GM23248 (cell line): ENCODE data around the gene SELENOO. TPM values are rescaled to one million over a fixed set of nuclear protein-coding genes. Genes with fewer than 3 reads are reported as not detected.

Source experiments
- DNase-seq: peaks from one replicate; pipeline ENCODE4 v3.0.0-alpha.2; 2015
- H2AFZ ChIP-seq: fragments of 200-600 bp; sonication (generic); 2 replicates; pipeline ENCODE4 v1.6.1; 2016; ENCODE audit warnings: antibody characterized with exemption
- H3F3A ChIP-seq: fragments of 200-600 bp; sonication (generic); 2 replicates; pipeline ENCODE4 v1.6.1; 2016; ENCODE audit warnings: mild to moderate bottlenecking, antibody characterized with exemption, mixed run types; ENCODE audit not compliant: insufficient read depth
- H3K27ac ChIP-seq: fragments of 200-600 bp; sonication (generic); 2 replicates; pipeline ENCODE4 v1.5.1; 2016; ENCODE audit warnings: mild to moderate bottlenecking
- H3K27me3 ChIP-seq: fragments of 200-600 bp; sonication (generic); replicated peaks from 2 replicates; pipeline ENCODE4 v1.6.1; 2016; ENCODE audit warnings: mild to moderate bottlenecking; ENCODE audit not compliant: insufficient read depth
- H3K36me3 ChIP-seq: fragments of 200-600 bp; sonication (generic); 2 replicates; pipeline ENCODE4 v1.6.1; 2016; ENCODE audit warnings: low read depth, mild to moderate bottlenecking
- H3K4me1 ChIP-seq: fragments of 200-600 bp; sonication (generic); 2 replicates; pipeline ENCODE4 v1.6.1; 2016; ENCODE audit warnings: mild to moderate bottlenecking; ENCODE audit not compliant: insufficient read depth
- H3K4me2 ChIP-seq: fragments of 200-600 bp; sonication (generic); one replicate; pipeline ENCODE4 v1.6.1; 2016; ENCODE audit warnings: mild to moderate bottlenecking; ENCODE audit not compliant: unreplicated experiment
- H3K4me3 ChIP-seq: fragments of 200-600 bp; sonication (generic); 2 replicates; pipeline ENCODE4 v1.5.1; 2016; ENCODE audit warnings: mild to moderate bottlenecking
- H3K79me2 ChIP-seq: fragments of 200-600 bp; sonication (generic); 2 replicates; pipeline ENCODE4 v1.6.1; 2016; ENCODE audit warnings: mild to moderate bottlenecking; ENCODE audit not compliant: insufficient read depth
- H3K9ac ChIP-seq: fragments of 200-600 bp; sonication (generic); 2 replicates; pipeline ENCODE4 v1.6.1; 2016; ENCODE audit warnings: mild to moderate bottlenecking
- H3K9me2 ChIP-seq: fragments of 200-600 bp; sonication (generic); 2 replicates; pipeline ENCODE4 v1.6.1; 2016; ENCODE audit warnings: mixed run types, mild to moderate bottlenecking, moderate library complexity; ENCODE audit not compliant: insufficient read depth
- H3K9me3 ChIP-seq: fragments of 200-600 bp; sonication (generic); one replicate; pipeline ENCODE4 v1.6.1; 2017; ENCODE audit warnings: low read depth
- H4K20me1 ChIP-seq: fragments of 200-600 bp; sonication (generic); 2 replicates; pipeline ENCODE4 v1.6.0; 2016; ENCODE audit not compliant: insufficient read depth
- EZH2 ChIP-seq: fragments of 200-600 bp; sonication (generic); IDR thresholded peaks from 2 replicates; pipeline ENCODE4 v1.6.1; 2018; ENCODE audit warnings: antibody characterized with exemption, mild to moderate bottlenecking; ENCODE audit not compliant: insufficient read depth, poor library complexity, severe bottlenecking
- EZH2phosphoT487 ChIP-seq: fragments of 200-600 bp; sonication (generic); IDR thresholded peaks from 2 replicates; pipeline ENCODE4 v1.6.1; 2018; ENCODE audit warnings: antibody characterized with exemption, moderate library complexity, mild to moderate bottlenecking, low read depth; ENCODE audit not compliant: insufficient read depth
- WGBS, 2 experiments: methylation state at CpG; one replicate each; pipeline ENCODE4 v1.1.6; 2015 to 2017; ENCODE audit warnings: low lambda C conversion rate in 2 of 2, low coverage in 1 of 2; ENCODE audit errors: missing lambda C conversion rate in 2 of 2; 5-methylcytosine and 5-hydroxymethylcytosine counted together
- in situ Hi-C: fragments of 300-500 bp; cut with MboI; formaldehyde crosslinking; loops from 2 replicates; pipeline ENCODE4 v1.15.0; 2020
- polyA plus RNA-seq: library from polyadenylated mRNA; unstranded; fragments of >200 nt; fragmentation: Nextera tagmentation; extraction: Ambion mirVana; gene quantifications from 2 replicates; pipeline ENCODE4 v1.2.1, GENCODE V29; 2016
- total RNA-seq: library from RNA; depleted of rRNA; stranded (reverse); fragments of >200 nt; shearing (Covaris generic); gene quantifications from 2 replicates; pipeline ENCODE4 v1.2.3, GENCODE V29; 2014

SELENOO gene
- total and polyA plus RNA-seq, 2 experiments from 2014 or later: 5.0 to 24.3 TPM

- H3K9me3 ChIP-seq: no peaks in the 10 kb centered on the region
- H3K27me3 ChIP-seq: no peaks in the 10 kb centered on the region
- H2AFZ ChIP-seq: no peak overlapping the region
- H3K79me2 ChIP-seq: peaks cover 22% of the 10 kb centered on the region
- 44 to 58% methylated on average over 7 of the region's 7 CpGs for WGBS, 2 experiments
- no peaks in the 10 kb centered on the region for H3K36me3 ChIP-seq
- H3K4me3 ChIP-seq: no peak overlapping the region
- H3K27ac ChIP-seq: no peak overlapping the region
- DNase-seq: peak; percentile 52
- no peaks in the 10 kb centered on the region for H3K9me2 ChIP-seq
- H3K4me1 ChIP-seq: 0 out of 2 replicates have a peak, but pooled peaks cover 3% of the 10 kb centered on the region
- in situ Hi-C loops: no loop called here
- H4K20me1 ChIP-seq: no peaks in the 10 kb centered on the region
- no peak overlapping the region for H3K4me2 ChIP-seq
- no peak overlapping the region for H3K9ac ChIP-seq
- H3F3A ChIP-seq: no peaks in the 10 kb centered on the region
- no peak for TF ChIP-seq EZH2phosphoT487
Measured at GRCh38 chr22:50262460-50262911, 61.7 kb downstream of the SELENOO start.

- Histone ChIP-seq H4K20me1 (no peaks in the 10 kb centered on the region), H3K27ac (no peak overlapping the region), H3K79me2 (peaks cover 21% of the 10 kb centered on the region), H3K9me3 (no peaks in the 10 kb centered on the region), H3K36me3 (no peaks in the 10 kb centered on the region), H3K4me1 (0 out of 2 replicates have a peak, but pooled peaks cover 3% of the 10 kb centered on the region), H3K9ac (no peak overlapping the region), H2AFZ (no peak overlapping the region), H3K4me3 (no peak overlapping the region), H3K9me2 (no peaks in the 10 kb centered on the region), H3K4me2 (no peak overlapping the region), H3K27me3 (no peaks in the 10 kb centered on the region), H3F3A (no peaks in the 10 kb centered on the region)
- in situ Hi-C loops: no loop called here
- TF ChIP-seq EZH2 (no peak), EZH2phosphoT487 (no peak)
- no peak for DNase-seq
- 59 to 64% methylated on average over 9 of the region's 9 CpGs for WGBS, 2 experiments
Measured at GRCh38 chr22:50262973-50263617, 62.3 kb downstream of the SELENOO start.

GRCh38 chr22:50264104-50264745 lies 63.4 kb downstream of the SELENOO start:
- Histone ChIP-seq H3K9me2 (no peaks in the 10 kb centered on the region), H3K4me3 (no peak overlapping the region), H2AFZ (no peak overlapping the region), H3K27me3 (no peaks in the 10 kb centered on the region), H3K36me3 (no peaks in the 10 kb centered on the region), H3K4me1 (0 out of 2 replicates have a peak, but pooled peaks cover 3% of the 10 kb centered on the region), H3K4me2 (no peak overlapping the region), H3K9ac (no peak overlapping the region), H3K9me3 (no peaks in the 10 kb centered on the region), H4K20me1 (no peaks in the 10 kb centered on the region), H3F3A (no peaks in the 10 kb centered on the region), H3K79me2 (peaks cover 9% of the 10 kb centered on the region), H3K27ac (no peak overlapping the region)
- 68 to 74% methylated on average over 14 to 15 of the region's 15 CpGs for whole genome bisulfite sequencing, 2 experiments
- in situ Hi-C loops: no loop called here
- no peak for DNase-seq
- TF ChIP-seq EZH2phosphoT487 (no peak), EZH2 (no peak)

- in situ Hi-C loops: no loop called here
- 0 out of 2 replicates have a peak, but pooled peaks cover 2% of the 10 kb centered on the region for H3K4me1 ChIP-seq
- H4K20me1 ChIP-seq: no peaks in the 10 kb centered on the region
- DNase-seq: no peak
- 80 to 81% methylated on average over 13 to 15 of the region's 15 CpGs for WGBS, 2 experiments
- H3K4me2 ChIP-seq: no peak overlapping the region
- no peaks in the 10 kb centered on the region for H3K9me2 ChIP-seq
- no peaks in the 10 kb centered on the region for H3K9me3 ChIP-seq
- TF ChIP-seq EZH2: no peak
- no peak overlapping the region for H2AFZ ChIP-seq
- H3K36me3 ChIP-seq: no peaks in the 10 kb centered on the region
- H3K9ac ChIP-seq: no peak overlapping the region
- H3F3A ChIP-seq: no peaks in the 10 kb centered on the region
- no peak overlapping the region for H3K27ac ChIP-seq
- H3K79me2 ChIP-seq: peaks cover 3% of the 10 kb centered on the region; the same call in 1 of the 2 replicates
- no peaks in the 10 kb centered on the region for H3K27me3 ChIP-seq
- H3K4me3 ChIP-seq: no peak overlapping the region
Measured at GRCh38 chr22:50264946-50265669, 64.3 kb downstream of the SELENOO start.
